GM18858 (cell line): ENCODE data around the gene VKORC1.

Experiments used
- ATAC-seq: cut with Tn5 transposase; IDR thresholded peaks from one replicate; pipeline ENCODE4 v1.9.1; 2021; ENCODE audit not compliant: unreplicated experiment

The VKORC1 gene

DNA sequence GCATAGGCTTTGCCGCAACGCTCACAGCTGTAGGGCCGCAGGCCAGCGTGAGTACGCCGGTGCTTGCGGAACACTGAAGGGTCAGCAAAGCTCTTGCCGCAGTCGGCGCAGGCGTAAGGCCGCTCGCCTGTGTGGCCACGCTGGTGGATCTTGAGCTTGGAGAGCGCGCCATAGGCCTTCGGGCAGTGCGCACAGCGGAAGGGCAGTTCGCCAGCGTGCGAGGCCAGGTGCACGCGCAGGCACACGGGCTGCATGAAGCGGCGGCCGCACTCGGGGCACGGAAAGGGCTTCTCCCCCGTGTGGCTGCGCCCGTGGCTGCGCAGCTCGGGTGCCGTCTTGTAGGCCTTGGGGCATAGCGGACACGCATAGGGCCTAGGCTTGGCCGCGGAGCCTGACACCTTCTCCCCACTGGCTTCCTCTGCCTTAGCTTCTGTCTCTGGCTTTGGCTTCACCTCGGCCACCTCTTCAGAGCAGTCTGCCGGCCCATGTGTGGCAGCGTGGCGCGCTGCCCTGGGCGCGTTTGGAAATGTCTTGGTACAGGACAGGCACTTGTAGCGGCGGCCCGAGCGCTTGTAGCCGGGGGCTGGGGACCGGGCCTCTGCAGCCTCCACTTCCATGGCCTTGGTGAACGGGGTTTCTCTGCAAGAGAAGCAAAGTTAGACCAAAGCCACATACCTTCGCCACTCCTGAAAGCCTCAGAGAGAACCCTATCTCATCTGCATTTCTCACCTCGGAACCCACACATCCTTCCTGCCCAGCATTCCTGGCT, 30.6 kb downstream of the VKORC1 start:
- ATAC-seq: no peak

GRCh38 chr16:31063495-31063842, 31.1 kb downstream of the VKORC1 start:
- ATAC-seq: no peak

- ATAC-seq: no peak
These were observed 32.7 kb downstream of the VKORC1 start for GRCh38 chr16:31061813-31062440.

DNA sequence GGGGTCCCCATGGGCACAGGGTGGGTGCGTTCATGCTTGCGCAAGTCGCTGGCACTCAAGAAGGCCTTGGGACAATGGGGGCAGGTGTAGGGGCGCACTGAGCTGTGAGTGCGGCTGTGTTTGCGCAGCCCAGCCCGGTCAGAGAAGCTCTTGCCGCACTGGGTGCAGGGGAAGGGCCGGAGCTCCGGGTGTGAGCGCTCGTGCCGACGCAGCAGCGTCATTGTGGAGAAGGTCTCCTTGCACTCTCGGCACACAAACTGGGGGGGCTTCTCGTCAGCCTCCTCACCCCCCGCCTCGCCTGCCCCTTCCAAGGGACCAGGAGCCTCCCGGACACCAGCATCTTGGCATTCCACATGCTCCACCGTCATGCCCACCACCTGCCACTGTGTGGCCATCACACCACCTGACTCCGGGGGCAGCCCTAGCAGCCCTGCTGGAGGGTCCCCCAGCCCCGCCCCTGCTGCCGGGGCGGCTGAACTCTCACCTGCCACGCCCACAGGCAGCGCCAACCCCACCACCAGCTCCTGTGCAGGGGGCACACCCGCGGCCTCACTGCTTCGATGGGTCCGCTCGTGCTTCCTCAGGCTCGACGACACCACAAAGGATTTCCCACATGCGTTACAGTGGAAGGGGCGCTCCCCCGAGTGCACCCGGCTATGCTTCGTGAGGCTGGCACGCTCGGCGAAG, 33.3 kb downstream of the VKORC1 start:
- ATAC-seq: no peak

GRCh38 chr16:31055613-31056012, 39.0 kb downstream of the VKORC1 start:
- no peak for ATAC-seq

DNA sequence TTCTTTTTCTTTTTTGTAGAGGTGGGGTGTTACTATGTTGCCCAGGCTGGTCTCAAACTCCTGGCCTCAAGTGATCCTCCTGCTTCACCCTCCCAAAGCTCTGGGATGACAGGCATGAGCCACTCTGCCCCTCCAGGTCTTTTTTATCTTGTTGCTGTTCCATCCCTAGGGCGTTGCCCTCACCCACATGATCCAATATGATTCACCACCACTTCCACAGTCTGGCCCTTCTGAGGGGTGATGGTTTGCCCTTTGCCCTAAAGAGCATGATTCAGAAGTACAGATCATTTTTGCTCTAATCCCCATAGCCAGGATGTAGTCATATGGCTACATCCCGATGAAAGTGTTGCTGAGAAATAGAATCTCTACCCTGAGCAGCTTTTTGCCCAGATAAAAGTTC, 42.5 kb downstream of the VKORC1 start:
- ATAC-seq: no peak

GRCh38 chr16:31050280-31051030, 44.1 kb downstream of the VKORC1 start:
- no peak for ATAC-seq

- ATAC-seq: no peak
These were observed 50.6 kb downstream of the VKORC1 start for GRCh38 chr16:31043898-31044481.

- no peak for ATAC-seq
These were observed 51.2 kb downstream of the VKORC1 start for GRCh38 chr16:31043352-31043751.

DNA sequence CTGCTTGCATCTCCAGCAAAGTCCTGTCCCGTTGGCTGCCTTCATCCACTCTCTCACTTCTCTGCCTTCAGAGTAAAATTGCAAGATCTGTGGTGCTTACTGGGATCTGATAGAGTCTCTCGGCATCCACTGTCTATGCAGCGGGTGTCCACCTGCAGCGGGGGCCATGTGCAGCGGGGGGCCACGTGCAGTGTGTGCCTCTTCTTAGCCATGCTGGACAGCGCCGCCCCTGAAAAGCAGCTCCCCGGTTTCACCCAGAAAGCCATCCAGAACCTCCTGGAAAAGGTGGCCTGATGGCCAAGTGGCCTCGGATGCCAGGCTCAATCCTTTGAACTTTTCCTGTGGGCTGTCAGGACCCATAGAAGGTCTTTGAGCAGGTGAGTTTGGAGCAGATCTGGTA, 51.7 kb downstream of the VKORC1 start:
- no peak for ATAC-seq
